Brain microvascular endothelial cell (primary cell): ENCODE results near the gene ROMO1.
"Not testable (repeated sequence)": the region's sequence is repeated elsewhere in the genome, so short reads cannot be mapped to it uniquely, and the experiment has no call there.

Source experiments
- DNase-seq: peaks from one replicate; pipeline ENCODE4 v3.0.0-alpha.2; 2020
- H3K27ac ChIP-seq: fragments of 250-450 bp; sonication (Bioruptor Pico); 2 replicates; pipeline ENCODE4 v1.5.1; 2020; ENCODE audit warnings: mild to moderate bottlenecking, moderate library complexity
- H3K27me3 ChIP-seq: fragments of 250-450 bp; sonication (Bioruptor Pico); replicated peaks from 2 replicates; pipeline ENCODE4 v1.5.1; 2020; ENCODE audit warnings: mild to moderate bottlenecking
- H3K36me3 ChIP-seq: fragments of 250-450 bp; sonication (Bioruptor Pico); replicated peaks from 2 replicates; pipeline ENCODE4 v1.5.1; 2020; ENCODE audit warnings: mild to moderate bottlenecking
- H3K4me3 ChIP-seq: 2 replicates; pipeline ENCODE4 v1.5.1; 2011; ENCODE audit warnings: low read depth, mild to moderate bottlenecking, control low read depth, low read length, moderate library complexity
- in situ Hi-C: cut with HindIII; loops from 2 replicates; pipeline ENCODE4 v1.10.0; 2017; ENCODE audit warnings: low sequenced_read_pairs, low pct_ligation_motif_present
- TF ChIP-seq, protein P1 (sequence below): IDR thresholded peaks from 2 replicates; pipeline ENCODE4 v1.5.1; 2011; ENCODE audit warnings: low read depth, mild to moderate bottlenecking, moderate library complexity, low read length, control low read depth, inconsistent platforms; ENCODE audit errors: missing control alignments

ROMO1 gene

DNA sequence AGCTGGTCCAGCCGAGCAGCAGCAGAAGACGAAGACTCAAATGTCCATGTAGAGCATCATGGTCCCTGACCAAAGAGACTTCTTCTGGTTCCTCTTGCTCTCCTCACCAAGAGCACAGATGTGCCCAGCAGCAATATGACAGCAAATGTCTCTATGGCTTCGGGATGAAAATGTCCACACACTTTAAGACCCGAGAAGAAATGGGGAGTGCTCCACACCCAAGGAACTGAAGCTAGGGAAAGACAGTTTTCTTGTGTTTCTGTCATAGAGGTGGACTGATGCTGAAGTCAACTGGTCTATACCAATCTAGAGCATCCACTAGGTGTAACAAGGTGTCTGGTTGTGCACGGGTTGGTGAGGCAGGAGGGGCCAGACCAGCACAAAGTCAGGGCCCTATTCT, 30.0 kb upstream of the ROMO1 start:
- in situ Hi-C loops, result no loop called here
- Histone ChIP-seq H3K27ac (no peak overlapping the region), H3K27me3 (no peaks in the 10 kb centered on the region), H3K36me3 (peaks cover 30% of the 10 kb centered on the region), H3K4me3 (no peak overlapping the region)
- DNase-seq, result no peak
- TF ChIP-seq, protein P1, sequence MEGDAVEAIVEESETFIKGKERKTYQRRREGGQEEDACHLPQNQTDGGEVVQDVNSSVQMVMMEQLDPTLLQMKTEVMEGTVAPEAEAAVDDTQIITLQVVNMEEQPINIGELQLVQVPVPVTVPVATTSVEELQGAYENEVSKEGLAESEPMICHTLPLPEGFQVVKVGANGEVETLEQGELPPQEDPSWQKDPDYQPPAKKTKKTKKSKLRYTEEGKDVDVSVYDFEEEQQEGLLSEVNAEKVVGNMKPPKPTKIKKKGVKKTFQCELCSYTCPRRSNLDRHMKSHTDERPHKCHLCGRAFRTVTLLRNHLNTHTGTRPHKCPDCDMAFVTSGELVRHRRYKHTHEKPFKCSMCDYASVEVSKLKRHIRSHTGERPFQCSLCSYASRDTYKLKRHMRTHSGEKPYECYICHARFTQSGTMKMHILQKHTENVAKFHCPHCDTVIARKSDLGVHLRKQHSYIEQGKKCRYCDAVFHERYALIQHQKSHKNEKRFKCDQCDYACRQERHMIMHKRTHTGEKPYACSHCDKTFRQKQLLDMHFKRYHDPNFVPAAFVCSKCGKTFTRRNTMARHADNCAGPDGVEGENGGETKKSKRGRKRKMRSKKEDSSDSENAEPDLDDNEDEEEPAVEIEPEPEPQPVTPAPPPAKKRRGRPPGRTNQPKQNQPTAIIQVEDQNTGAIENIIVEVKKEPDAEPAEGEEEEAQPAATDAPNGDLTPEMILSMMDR, result no peak

DNA sequence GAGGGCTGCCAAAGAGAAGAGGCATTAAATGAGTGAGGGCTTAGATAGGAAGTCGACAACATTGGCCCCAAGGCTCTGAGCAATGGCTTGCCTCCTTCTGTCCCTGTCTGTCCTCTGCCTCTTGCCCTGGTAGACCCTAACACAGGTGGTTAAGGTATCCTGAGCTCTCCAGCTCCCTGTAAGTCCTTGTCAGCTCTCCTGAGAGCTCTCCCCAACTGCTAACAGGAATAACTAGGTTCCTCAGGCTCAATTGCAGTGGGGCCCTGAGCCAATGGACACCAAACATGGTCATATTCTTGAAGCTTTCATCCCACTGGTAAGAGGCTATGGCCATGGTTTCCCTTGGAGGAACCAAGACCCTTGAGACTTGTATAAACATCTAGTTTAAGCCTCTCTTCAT, 29.5 kb upstream of the ROMO1 start:
- Histone ChIP-seq H3K4me3 (no peak overlapping the region), H3K27ac (no peak overlapping the region), H3K36me3 (peaks cover 34% of the 10 kb centered on the region), H3K27me3 (no peaks in the 10 kb centered on the region)
- in situ Hi-C loops, result no loop called here
- TF ChIP-seq, protein P1, result no peak
- no peak for DNase-seq

DNA sequence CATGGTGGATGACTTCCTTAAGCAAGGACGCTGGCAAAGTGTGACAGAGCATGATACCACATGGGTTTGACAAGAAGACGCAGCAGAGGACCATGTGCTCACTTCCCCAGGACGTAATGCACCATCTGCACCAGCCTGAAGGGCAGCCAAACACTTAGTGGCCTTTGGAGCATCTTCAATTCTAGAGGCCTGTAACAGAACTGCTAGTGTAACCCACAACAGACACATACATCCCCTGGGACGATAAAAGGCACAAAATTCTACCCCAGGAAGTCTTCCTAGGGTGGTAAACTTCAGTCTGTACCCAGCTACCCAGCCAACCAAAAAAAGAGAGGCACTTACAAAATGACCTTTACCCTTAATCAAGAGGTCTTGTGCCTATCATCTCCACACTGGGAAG, 25.3 kb upstream of the ROMO1 start:
- TF ChIP-seq, protein P1, result no peak
- H3K27me3 ChIP-seq, result no peaks in the 10 kb centered on the region
- in situ Hi-C loops, result no loop called here
- H3K27ac ChIP-seq, result no peak overlapping the region
- DNase-seq, result no peak
- H3K4me3 ChIP-seq, result no peak overlapping the region
- H3K36me3 ChIP-seq, result peaks cover 36% of the 10 kb centered on the region

DNA sequence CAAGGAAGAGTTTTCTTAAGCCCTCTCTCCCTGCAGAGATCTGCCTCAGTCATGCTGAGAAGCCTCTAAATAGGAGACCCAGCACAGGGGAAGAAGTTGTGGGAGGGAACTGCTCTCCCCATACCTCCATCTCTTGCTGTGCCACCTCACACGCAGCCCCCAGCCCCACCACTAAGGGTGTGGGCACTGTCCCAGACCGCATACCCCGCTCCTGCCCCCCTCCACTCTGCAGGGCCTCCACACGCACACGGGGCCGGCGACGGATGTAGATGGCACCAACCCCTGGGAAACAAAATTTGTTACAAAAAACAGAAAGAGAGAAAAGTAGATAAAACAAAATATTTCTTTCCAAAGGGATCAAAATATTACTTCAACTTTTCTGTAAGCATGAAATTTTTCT, 24.3 kb upstream of the ROMO1 start:
- Histone ChIP-seq H3K36me3 (peaks cover 27% of the 10 kb centered on the region), H3K27ac (no peak overlapping the region), H3K4me3 (no peak overlapping the region), H3K27me3 (no peaks in the 10 kb centered on the region)
- no peak for DNase-seq
- in situ Hi-C loops, result no loop called here
- TF ChIP-seq, protein P1, result no peak

DNA sequence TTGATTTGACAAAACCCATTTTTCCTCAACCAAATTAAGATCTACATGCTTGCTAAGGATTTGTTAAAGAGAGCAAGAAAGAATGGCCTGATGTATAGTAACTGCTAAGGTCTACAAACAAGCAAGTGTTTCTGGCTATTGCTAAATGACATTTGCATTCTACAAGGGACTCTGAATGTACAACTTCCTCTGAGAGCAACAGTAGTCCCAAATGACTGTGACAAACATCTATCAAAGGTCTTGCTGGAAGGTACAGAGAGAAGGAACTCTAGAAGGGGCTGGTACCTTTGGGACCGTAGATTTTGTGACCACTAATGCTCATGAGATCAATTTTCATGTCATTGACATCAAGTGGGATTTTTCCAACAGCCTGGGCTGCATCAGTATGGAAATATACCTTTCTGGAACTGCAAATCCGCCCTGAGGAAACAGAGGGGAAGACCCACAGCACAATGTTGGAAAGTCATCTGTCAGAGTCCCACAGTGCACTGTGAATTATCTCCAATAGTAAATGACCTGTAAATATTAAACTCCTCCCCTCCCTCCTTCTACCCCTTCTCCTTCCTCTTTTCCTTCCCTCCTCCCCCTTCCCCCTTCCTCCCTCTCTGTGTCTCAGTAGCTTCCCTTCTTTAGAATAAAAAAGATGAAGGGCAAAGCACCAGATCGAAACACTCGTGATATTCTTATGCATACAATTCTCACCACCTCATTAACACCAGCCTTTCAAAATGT, 18.6 kb upstream of the ROMO1 start:
- in situ Hi-C loops, result no loop called here
- no peak for DNase-seq
- H3K27ac ChIP-seq, result no peak overlapping the region
- TF ChIP-seq, protein P1, result no peak
- H3K36me3 ChIP-seq, result peaks cover 4% of the 10 kb centered on the region
- no peaks in the 10 kb centered on the region for H3K27me3 ChIP-seq
- no peak overlapping the region for H3K4me3 ChIP-seq

DNA sequence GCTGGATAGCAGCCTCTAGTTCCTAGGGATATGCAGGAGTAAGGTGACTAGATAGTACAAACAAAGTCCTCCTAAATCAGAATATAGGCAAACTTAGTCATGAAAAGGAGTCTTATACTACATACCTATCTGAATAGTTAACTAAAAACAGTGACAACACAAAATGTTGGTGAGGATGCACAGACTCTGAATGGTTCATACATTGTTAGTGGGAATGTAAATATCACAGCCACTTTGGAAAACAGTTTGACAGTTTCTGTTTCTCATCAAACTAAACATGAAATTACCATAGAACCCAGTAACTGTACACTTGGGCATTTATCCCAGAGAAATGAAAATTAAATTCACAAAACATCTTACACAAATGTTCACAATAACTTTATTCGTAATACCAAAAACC, 17.2 kb upstream of the ROMO1 start:
- TF ChIP-seq, protein P1, result no peak
- in situ Hi-C loops, result no loop called here
- Histone ChIP-seq H3K36me3 (peaks cover 4% of the 10 kb centered on the region), H3K4me3 (no peak overlapping the region), H3K27me3 (no peaks in the 10 kb centered on the region), H3K27ac (no peak overlapping the region)
- no peak for DNase-seq

DNA sequence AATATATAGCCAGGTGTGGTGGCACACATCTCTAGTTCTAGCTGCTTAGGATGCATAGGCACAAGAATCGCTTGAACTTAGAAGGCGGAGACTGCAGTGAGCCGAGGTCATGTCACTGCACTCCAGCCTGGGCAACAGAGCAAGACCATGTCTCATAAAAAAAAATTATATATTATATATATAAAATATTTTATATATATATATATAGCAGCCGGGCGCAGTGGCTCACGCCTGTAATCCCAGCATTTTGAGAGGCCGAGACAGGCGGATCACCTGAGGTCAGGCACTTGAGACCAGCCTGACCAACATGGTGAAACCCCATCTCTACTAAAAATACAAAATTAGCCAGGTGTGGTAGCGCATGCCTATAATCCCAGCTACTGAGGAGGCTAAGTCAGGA, 13.8 kb upstream of the ROMO1 start:
- DNase-seq, in situ Hi-C loops, H3K4me3 ChIP-seq, H3K27me3 ChIP-seq, H3K27ac ChIP-seq: not testable (repeated sequence)
- H3K36me3 ChIP-seq, result peaks cover 17% of the 10 kb centered on the region
